ENCODE measurements around the gene MACROH2A2.
A peak's percentile ranks its signal among the peaks of the same experiment; 100 is the strongest.

MACROH2A2 gene

GRCh38 chr10:70130878-70131559 lies 78.4 kb downstream of the MACROH2A2 start:
- no peak for DNase-seq (ENCODE audit: low spot score)

DNA sequence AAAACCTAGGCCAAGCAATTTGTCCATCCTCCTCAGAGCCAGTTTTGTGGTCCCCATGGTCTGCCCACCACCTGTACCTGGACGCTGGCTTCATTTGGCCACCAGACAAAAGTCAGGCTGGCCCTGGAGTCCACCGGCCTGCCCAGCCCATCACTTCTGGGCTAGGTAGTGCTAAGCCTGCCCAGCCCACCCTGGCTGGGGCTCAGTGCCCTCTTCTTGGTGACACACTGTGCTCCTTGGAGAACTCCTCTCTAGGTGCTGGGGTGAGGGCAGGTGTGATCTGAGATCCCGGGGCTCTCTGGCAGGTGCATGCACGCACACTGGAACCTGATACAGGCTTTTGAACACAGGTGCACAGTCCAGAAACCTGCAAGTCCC lies 78.9 kb downstream of the MACROH2A2 start:
- DNase-seq (ENCODE audit: low spot score), result no peak

- no peak for DNase-seq (ENCODE audit: low spot score)
Measured at GRCh38 chr10:70132098-70133029, 79.7 kb downstream of the MACROH2A2 start, which contains the start of gene AIFM2. AIFM2 (minus strand) TSS chr10:70132825; CDS start chr10:70124084, 8,741 bp downstream.

GRCh38 chr10:70135046-70135445 lies 82.4 kb downstream of the MACROH2A2 start:
- DNase-seq (ENCODE audit: low spot score), result no peak

GRCh38 chr10:70135684-70136083 lies 83.0 kb downstream of the MACROH2A2 start:
- DNase-seq (ENCODE audit: low spot score), result no peak

DNA sequence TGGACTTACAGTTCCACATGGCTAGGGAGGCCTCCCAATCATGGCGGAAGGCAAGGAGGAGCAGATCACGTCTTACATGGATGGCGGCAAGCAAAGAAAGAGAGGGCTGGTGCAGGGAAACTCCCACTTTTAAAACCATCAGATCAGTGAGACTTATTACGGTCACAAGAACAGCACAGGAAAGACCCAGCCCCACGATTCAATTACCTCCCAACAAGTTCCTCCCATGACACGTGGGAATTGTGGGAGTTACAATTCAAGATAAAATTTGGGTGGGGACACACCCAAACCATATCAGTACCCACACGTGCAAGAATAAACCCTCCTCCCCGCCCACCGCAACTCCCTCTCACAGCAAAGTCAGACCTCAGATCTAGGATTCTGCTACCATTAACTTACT lies 84.5 kb downstream of the MACROH2A2 start:
- DNase-seq (ENCODE audit: low spot score), result no peak

GRCh38 chr10:70137927-70138883 lies 85.6 kb downstream of the MACROH2A2 start:
- DNase-seq (ENCODE audit: low spot score), result no peak

GRCh38 chr10:70139151-70139996 lies 86.7 kb downstream of the MACROH2A2 start:
- no peak for DNase-seq (ENCODE audit: low spot score)

GRCh38 chr10:70139997-70140250 lies 87.3 kb downstream of the MACROH2A2 start:
- no peak for DNase-seq (ENCODE audit: low spot score)

GRCh38 chr10:70140297-70140696 lies 87.7 kb downstream of the MACROH2A2 start:
- DNase-seq (ENCODE audit: low spot score), result no peak

DNA sequence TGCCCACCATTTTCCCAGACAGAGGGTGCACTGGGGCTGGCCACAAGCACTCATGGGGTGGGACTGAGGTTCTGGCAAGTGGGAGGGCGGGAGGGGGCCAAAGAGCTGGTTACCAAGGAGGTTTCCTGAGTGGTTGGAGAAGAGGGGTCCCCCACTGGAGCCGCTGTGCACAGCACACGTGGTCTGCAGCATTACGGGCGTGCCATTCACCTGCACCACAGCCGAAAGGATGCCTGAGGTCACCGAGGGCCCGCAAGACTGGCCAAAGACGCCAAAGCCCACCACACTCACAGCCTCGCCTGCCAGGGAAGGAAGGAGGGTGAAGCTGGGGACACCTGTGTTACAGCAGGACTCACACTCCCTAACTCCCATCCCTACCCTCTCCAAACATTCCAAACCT lies 89.9 kb downstream of the MACROH2A2 start:
- DNase-seq (ENCODE audit: low spot score), result no peak

DNA sequence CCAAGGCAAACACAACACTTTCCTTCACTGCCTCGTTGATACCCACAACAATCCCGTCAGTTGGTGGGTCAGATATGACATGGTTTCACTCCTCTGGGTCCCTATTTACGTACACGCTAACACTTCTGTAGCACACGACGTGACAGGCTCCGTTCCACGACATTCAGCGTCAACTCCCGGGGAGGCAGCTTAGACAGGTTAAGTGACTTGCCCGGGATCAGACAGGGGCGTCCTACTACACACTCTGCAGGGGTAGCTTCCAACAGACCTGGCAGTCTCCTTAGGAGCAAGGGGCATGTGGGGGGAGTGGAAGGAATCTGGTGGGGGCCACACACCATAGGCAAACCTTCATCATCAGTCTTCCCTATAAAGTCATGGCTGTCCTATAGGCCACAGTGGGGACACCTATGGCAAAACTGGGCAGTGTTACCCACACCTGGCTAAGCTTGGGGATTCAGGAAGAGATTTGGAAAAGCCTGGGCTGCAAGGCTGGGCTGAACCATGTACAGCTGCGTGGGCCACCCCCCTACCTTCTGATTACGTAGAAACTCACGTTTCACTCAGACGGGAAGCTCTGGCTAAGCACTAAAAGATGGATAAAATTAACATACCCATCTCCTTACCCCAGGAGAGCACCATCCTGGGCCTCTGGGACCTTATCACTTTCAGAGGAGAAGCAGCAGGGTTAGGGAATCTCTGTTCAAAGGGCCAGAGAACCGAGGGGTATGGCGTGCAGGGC lies 91.9 kb downstream of the MACROH2A2 start:
- no peak for DNase-seq (ENCODE audit: low spot score)

- DNase-seq (ENCODE audit: low spot score), result no peak
Measured at GRCh38 chr10:70145166-70145665, 92.6 kb downstream of the MACROH2A2 start.

- peak; percentile 80 for DNase-seq (ENCODE audit: low spot score)
Measured at GRCh38 chr10:70145666-70146488, 93.2 kb downstream of the MACROH2A2 start.

DNA sequence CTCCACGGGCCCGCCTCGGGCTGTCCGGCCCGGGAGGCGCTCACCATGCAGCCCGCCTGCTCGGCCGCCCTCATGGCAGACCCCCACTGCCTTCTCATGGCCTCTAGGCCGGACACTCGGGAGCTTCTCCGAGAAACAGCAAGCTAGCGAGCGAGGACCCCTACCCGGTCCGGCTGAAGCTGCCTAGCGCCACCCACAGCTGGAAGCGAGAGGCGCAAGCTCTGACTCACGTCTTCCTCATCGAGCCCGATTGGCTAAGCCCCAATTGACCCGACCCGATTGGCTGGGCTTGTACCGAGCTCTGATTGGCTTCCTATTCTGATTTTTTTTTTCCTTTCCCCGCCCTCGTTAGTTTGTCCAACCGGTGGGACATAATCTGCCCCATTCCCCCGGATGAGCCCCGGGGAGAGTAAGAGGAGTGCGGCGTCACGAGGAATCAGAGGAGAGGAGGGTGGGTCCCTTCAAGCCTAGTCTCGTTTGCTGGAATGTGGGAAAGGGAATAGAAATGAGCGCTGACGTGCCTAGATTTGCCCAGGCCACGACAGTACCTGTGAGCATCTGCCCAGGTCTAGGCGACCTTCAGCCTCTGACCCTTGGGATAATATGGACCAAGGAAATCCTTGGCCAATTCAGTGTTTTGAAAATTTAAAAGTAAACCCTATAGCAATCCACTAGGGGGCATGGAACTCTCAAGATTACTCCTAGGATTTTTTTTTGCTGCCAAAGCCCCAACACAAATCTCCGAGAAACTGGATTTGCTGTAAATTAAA lies 94.0 kb downstream of the MACROH2A2 start, which contains the start of gene TYSND1:
Gene TYSND1, minus strand, starts transcription at position 212 of the 770 bp plus-strand sequence. Its CDS starts 114 bp downstream, at position 98.
- peak; percentile 99 for DNase-seq (ENCODE audit: low spot score)

GRCh38 chr10:70147259-70147625 lies 94.6 kb downstream of the MACROH2A2 start:
- DNase-seq (ENCODE audit: low spot score), result no peak

GRCh38 chr10:70148516-70148915 lies 95.9 kb downstream of the MACROH2A2 start:
- DNase-seq (ENCODE audit: low spot score), result no peak

GRCh38 chr10:70155255-70155838 lies 102.7 kb downstream of the MACROH2A2 start:
- DNase-seq (ENCODE audit: low spot score), result no peak

Measured in NAMALWA (cell line).